SK-N-SH (cell line): Measurements from ENCODE around the gene TSPAN16. TPM values are rescaled to one million over a fixed set of nuclear protein-coding genes. Genes with fewer than 3 reads are reported as not detected.

Source experiments
- CTCF ChIA-PET: fragments of 300-600, 350-600 bp; formaldehyde crosslinking; extraction: SDS; loops from one replicate; lab custom pipeline; 2021; lab: Yijun Ruan, JAX
- POLR2A ChIA-PET: fragments of 350-600 bp; sonication (Branson Sonifier 250); formaldehyde crosslinking; extraction: SDS; loops from one replicate; lab custom pipeline; 2020; ENCODE audit warnings: antibody characterized with exemption, inconsistent platforms; lab: Yijun Ruan, JAX
- DNase-seq: peaks from one replicate; pipeline ENCODE4 v3.0.0; 2012
- H2AFZ ChIP-seq: fragments of 200-600 bp; sonication (generic); 2 replicates; pipeline ENCODE4 v1.8.1; 2016; ENCODE audit warnings: antibody characterized with exemption, mild to moderate bottlenecking, low read depth
- H3F3A ChIP-seq: fragments of 200-600 bp; sonication (generic); replicated peaks from 2 replicates; pipeline ENCODE3; 2016; ENCODE audit warnings: antibody characterized with exemption, mild to moderate bottlenecking; ENCODE audit not compliant: insufficient read depth
- H3K27ac ChIP-seq, 2 experiments: fragments of 200-500 bp in 1 of 2; fragments of 200-600 bp in 1 of 2; sonication (Bioruptor generic) in 1 of 2; sonication (generic), shearing (Covaris generic) in 1 of 2; 2 replicates each; pipeline versions ENCODE4 v1.5.1 to v1.6.1; 2014 to 2016; ENCODE audit warnings: low read depth in 2 of 2, inconsistent platforms in 1 of 2, low read length in 1 of 2, mild to moderate bottlenecking in 1 of 2, mixed read lengths in 1 of 2
- H3K27me3 ChIP-seq: fragments of 200-600 bp; sonication (generic), shearing (Covaris generic); 2 replicates; pipeline ENCODE4 v1.6.1; 2016; ENCODE audit warnings: mixed run types; ENCODE audit not compliant: insufficient read depth
- H3K36me3 ChIP-seq, 2 experiments: fragments of 200-500 bp in 1 of 2; fragments of 200-600 bp in 1 of 2; sonication (Bioruptor generic) in 1 of 2; sonication (generic) in 1 of 2; replicated peaks in 1 of 2; 2 replicates each; pipeline versions ENCODE3 to v1.5.1; 2014 to 2016; ENCODE audit warnings: low read length in 1 of 2, mild to moderate bottlenecking in 1 of 2; ENCODE audit not compliant: insufficient read depth in 2 of 2, control insufficient read depth in 1 of 2
- H3K4me1 ChIP-seq, 2 experiments: fragments of 200-500 bp in 1 of 2; fragments of 200-600 bp in 1 of 2; sonication (Bioruptor generic) in 1 of 2; sonication (generic), shearing (Covaris generic) in 1 of 2; 2 replicates each; pipeline versions ENCODE4 v1.5.1 to v1.6.1; 2014 to 2016; ENCODE audit warnings: low read depth in 1 of 2, low read length in 1 of 2, mixed run types in 1 of 2; ENCODE audit not compliant: insufficient read depth in 2 of 2, control insufficient read depth in 1 of 2
- H3K4me2 ChIP-seq: fragments of 200-600 bp; sonication (generic), shearing (Covaris generic); 2 replicates; pipeline ENCODE4 v1.6.1; 2017; ENCODE audit warnings: mixed run types
- H3K4me3 ChIP-seq, 2 experiments: fragments of 200-500 bp in 1 of 2; fragments of 200-600 bp in 1 of 2; sonication (Bioruptor generic) in 1 of 2; sonication (generic), shearing (Covaris generic) in 1 of 2; 2 replicates each; pipeline versions ENCODE4 v1.5.1 to v1.8.1; 2014 to 2016; ENCODE audit warnings: low read depth in 2 of 2, inconsistent platforms in 1 of 2, low read length in 1 of 2, mild to moderate bottlenecking in 1 of 2, mixed read lengths in 1 of 2, moderate library complexity in 1 of 2
- H3K79me2 ChIP-seq: fragments of 200-600 bp; sonication (generic); 2 replicates; pipeline ENCODE4 v1.8.1; 2017; ENCODE audit warnings: mild to moderate bottlenecking; ENCODE audit not compliant: insufficient read depth
- H3K9ac ChIP-seq: fragments of 200-600 bp; sonication (generic); 2 replicates; pipeline ENCODE4 v1.6.1; 2017; ENCODE audit warnings: mixed run types
- H3K9me2 ChIP-seq: fragments of 200-600 bp; sonication (generic); 2 replicates; pipeline ENCODE4 v1.6.1; 2017; ENCODE audit warnings: mixed run types
- H3K9me3 ChIP-seq: fragments of 200-600 bp; sonication (generic); 2 replicates; pipeline ENCODE4 v1.6.1; 2017; ENCODE audit warnings: mixed run types, mild to moderate bottlenecking, moderate library complexity
- H4K20me1 ChIP-seq: fragments of 200-600 bp; sonication (generic); 2 replicates; pipeline ENCODE4 v1.6.1; 2017; ENCODE audit warnings: mild to moderate bottlenecking, mixed run types; ENCODE audit not compliant: insufficient read depth
- ELF1 ChIP-seq: IDR thresholded peaks from 2 replicates; pipeline ENCODE4 v1.4.0; 2012
- FOXJ3 ChIP-seq: sonication (generic); formaldehyde crosslinking; IDR thresholded peaks from 2 replicates; pipeline ENCODE4 v1.5.1; 2020; ENCODE audit warnings: mild to moderate bottlenecking, missing genetic modification reagents
- GABPA ChIP-seq: IDR thresholded peaks from 2 replicates; pipeline ENCODE4 v1.4.0; 2012; ENCODE audit warnings: low read depth, mild to moderate bottlenecking
- GATA2 ChIP-seq: sonication (generic); formaldehyde crosslinking; IDR thresholded peaks from 2 replicates; pipeline ENCODE4 v1.5.0; 2020; ENCODE audit warnings: mild to moderate bottlenecking, missing genetic modification reagents
- MAX ChIP-seq: IDR thresholded peaks from 2 replicates; pipeline ENCODE4 v1.4.0; 2012; ENCODE audit warnings: low read depth
- MEF2A ChIP-seq: IDR thresholded peaks from 2 replicates; pipeline ENCODE4 v1.4.0; 2012; ENCODE audit warnings: low read depth, borderline replicate concordance
- NRF1 ChIP-seq: IDR thresholded peaks from 2 replicates; pipeline ENCODE4 v1.6.1; 2012; ENCODE audit warnings: low read depth, mild to moderate bottlenecking, low read length
- RAD21 ChIP-seq: IDR thresholded peaks from 2 replicates; pipeline ENCODE4 v1.6.1; 2012; ENCODE audit warnings: mild to moderate bottlenecking, low read length
- RCOR1 ChIP-seq: fragments of 150-350 bp; IDR thresholded peaks from 2 replicates; pipeline ENCODE4 v1.6.1; 2017; ENCODE audit warnings: antibody characterized with exemption, low read length
- TAF1 ChIP-seq: IDR thresholded peaks from 2 replicates; pipeline ENCODE4 v1.6.1; 2012; ENCODE audit warnings: low read depth, mild to moderate bottlenecking, low read length, moderate library complexity, borderline replicate concordance
- TCF12 ChIP-seq: IDR thresholded peaks from 2 replicates; pipeline ENCODE4 v1.4.0; 2012
- YY1 ChIP-seq: IDR thresholded peaks from 2 replicates; pipeline ENCODE4 v1.4.0; 2012; ENCODE audit warnings: low read depth, mild to moderate bottlenecking
- ZBTB33 ChIP-seq: IDR thresholded peaks from 2 replicates; pipeline ENCODE4 v1.4.0; 2012; ENCODE audit warnings: low read depth, borderline replicate concordance
- WGBS: methylation state at CpG from one replicate; pipeline ENCODE4 v1.1.6; 2017; ENCODE audit warnings: low lambda C conversion rate; 5-methylcytosine and 5-hydroxymethylcytosine counted together
- polyA plus RNA-seq, 3 experiments: library from polyadenylated mRNA; depleted of rRNA; stranded (reverse); fragments of >200 nt; gene quantifications; 2 replicates each; pipeline ENCODE4 v1.2.3, GENCODE V29; 2012
- TF ChIP-seq, protein P1 (sequence below): fragments of 150-350 bp; IDR thresholded peaks from 2 replicates; pipeline ENCODE4 v1.6.1; 2017; ENCODE audit warnings: antibody characterized with exemption, low read length, low read depth, borderline replicate concordance
- TF ChIP-seq, protein P2 (sequence below): fragments of 200-600 bp; sonication (generic); IDR thresholded peaks from 2 replicates; pipeline ENCODE4 v1.6.1; 2017; ENCODE audit warnings: antibody characterized with exemption, mild to moderate bottlenecking, moderate library complexity
- TF ChIP-seq, protein P3 (sequence below): fragments of 150-350 bp; IDR thresholded peaks from 2 replicates; pipeline ENCODE4 v1.6.1; 2016; ENCODE audit warnings: mild to moderate bottlenecking, low read depth, low read length

Gene TSPAN16
- polyA plus RNA-seq, 1 of the 3 experiments (the other 2 are of a cell fraction): not detected

- H3K27ac ChIP-seq: no peak overlapping the region
- H2AFZ ChIP-seq: no peak overlapping the region
- TF ChIP-seq MAX: no peak
- no peak for TF ChIP-seq RCOR1
- no peak for TF ChIP-seq GABPA
- no peak for TF ChIP-seq TCF12
- TF ChIP-seq TAF1: no peak
- TF ChIP-seq GATA2 (CRISPR knock-in tag): no peak
- no peak for TF ChIP-seq NRF1
- TF ChIP-seq, protein P1, sequence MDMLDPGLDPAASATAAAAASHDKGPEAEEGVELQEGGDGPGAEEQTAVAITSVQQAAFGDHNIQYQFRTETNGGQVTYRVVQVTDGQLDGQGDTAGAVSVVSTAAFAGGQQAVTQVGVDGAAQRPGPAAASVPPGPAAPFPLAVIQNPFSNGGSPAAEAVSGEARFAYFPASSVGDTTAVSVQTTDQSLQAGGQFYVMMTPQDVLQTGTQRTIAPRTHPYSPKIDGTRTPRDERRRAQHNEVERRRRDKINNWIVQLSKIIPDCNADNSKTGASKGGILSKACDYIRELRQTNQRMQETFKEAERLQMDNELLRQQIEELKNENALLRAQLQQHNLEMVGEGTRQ: no peak
- no peak for TF ChIP-seq MEF2A
- TF ChIP-seq YY1: no peak
- TF ChIP-seq, protein P2, sequence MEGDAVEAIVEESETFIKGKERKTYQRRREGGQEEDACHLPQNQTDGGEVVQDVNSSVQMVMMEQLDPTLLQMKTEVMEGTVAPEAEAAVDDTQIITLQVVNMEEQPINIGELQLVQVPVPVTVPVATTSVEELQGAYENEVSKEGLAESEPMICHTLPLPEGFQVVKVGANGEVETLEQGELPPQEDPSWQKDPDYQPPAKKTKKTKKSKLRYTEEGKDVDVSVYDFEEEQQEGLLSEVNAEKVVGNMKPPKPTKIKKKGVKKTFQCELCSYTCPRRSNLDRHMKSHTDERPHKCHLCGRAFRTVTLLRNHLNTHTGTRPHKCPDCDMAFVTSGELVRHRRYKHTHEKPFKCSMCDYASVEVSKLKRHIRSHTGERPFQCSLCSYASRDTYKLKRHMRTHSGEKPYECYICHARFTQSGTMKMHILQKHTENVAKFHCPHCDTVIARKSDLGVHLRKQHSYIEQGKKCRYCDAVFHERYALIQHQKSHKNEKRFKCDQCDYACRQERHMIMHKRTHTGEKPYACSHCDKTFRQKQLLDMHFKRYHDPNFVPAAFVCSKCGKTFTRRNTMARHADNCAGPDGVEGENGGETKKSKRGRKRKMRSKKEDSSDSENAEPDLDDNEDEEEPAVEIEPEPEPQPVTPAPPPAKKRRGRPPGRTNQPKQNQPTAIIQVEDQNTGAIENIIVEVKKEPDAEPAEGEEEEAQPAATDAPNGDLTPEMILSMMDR: no peak
- no peak for TF ChIP-seq FOXJ3 (CRISPR knock-in tag)
- no peak for TF ChIP-seq ZBTB33
- TF ChIP-seq, protein P3, sequence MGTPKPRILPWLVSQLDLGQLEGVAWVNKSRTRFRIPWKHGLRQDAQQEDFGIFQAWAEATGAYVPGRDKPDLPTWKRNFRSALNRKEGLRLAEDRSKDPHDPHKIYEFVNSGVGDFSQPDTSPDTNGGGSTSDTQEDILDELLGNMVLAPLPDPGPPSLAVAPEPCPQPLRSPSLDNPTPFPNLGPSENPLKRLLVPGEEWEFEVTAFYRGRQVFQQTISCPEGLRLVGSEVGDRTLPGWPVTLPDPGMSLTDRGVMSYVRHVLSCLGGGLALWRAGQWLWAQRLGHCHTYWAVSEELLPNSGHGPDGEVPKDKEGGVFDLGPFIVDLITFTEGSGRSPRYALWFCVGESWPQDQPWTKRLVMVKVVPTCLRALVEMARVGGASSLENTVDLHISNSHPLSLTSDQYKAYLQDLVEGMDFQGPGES: no peak
- no peak for TF ChIP-seq RAD21
- no peak for TF ChIP-seq ELF1
- H3K9ac ChIP-seq: no peak overlapping the region
- H3K4me2 ChIP-seq: no peak overlapping the region
- POLR2A ChIA-PET: interaction anchor here (1.0 kb wide), 1 partner anchor 185 kb away, joined by 3 read pairs; the partner anchor contains the start of gene ELAVL3
- H3K4me3 ChIP-seq: no peak overlapping the region
- H3K27me3 ChIP-seq: no peaks in the 10 kb centered on the region
- H3K4me1 ChIP-seq: peaks cover 0 to 3% of the 10 kb centered on the region in 2 experiments; a peak in 1 of 4 replicates
- WGBS: 86% methylated on average over 4 of the region's 4 CpGs
- H3K36me3 ChIP-seq: no peaks in the 10 kb centered on the region
- H3K9me3 ChIP-seq: no peaks in the 10 kb centered on the region
- no peaks in the 10 kb centered on the region for H4K20me1 ChIP-seq
- no peaks in the 10 kb centered on the region for H3K9me2 ChIP-seq
- no peak for DNase-seq
- CTCF ChIA-PET: interaction anchor here (0.8 to 5.1 kb wide), 10 partner anchors 8 to 186 kb away, joined by 3 to 66 read pairs (median 6); partner anchors contain the start of genes CCDC159, ELAVL3, RGL3 and SWSAP1
- H3F3A ChIP-seq: peaks cover 4% of the 10 kb centered on the region
- no peaks in the 10 kb centered on the region for H3K79me2 ChIP-seq
Observed at GRCh38 chr19:11295180-11295579, 780 bp upstream of the TSPAN16 start.
